Small intestine (tissue), 7 donors: ENCODE measurements around the gene PLCB4. TPM values are rescaled to one million over a fixed set of nuclear protein-coding genes. Genes with fewer than 3 reads are reported as not detected.

ENCODE experiments used
- DNase-seq, 2 donors: peaks; one replicate each; pipeline versions ENCODE4 v3.0.0 to v3.0.0-alpha.2; 2013
- FAIRE-seq: peaks from 2 replicates; lab custom pipeline; 2012; peaks lifted over from hg19 to GRCh38; lab: Jason Lieb, UNC
- H3K27ac ChIP-seq, 3 donors: one replicate each; pipeline ENCODE4 v1.5.1; 2013; ENCODE audit warnings: low read length in 2 of 3, mild to moderate bottlenecking in 2 of 3, control low read depth in 1 of 3, inconsistent platforms in 1 of 3, low read depth in 1 of 3, moderate library complexity in 1 of 3
- H3K27me3 ChIP-seq, 3 donors: one replicate each; pipeline ENCODE4 v1.6.1; 2013; ENCODE audit warnings: low read length in 3 of 3, inconsistent platforms in 1 of 3; ENCODE audit not compliant: control insufficient read depth in 3 of 3, insufficient read depth in 3 of 3
- H3K36me3 ChIP-seq, 3 donors: one replicate each; pipeline ENCODE4 v1.6.1; 2013; ENCODE audit warnings: low read length in 3 of 3, inconsistent platforms in 1 of 3, low read depth in 1 of 3, mild to moderate bottlenecking in 1 of 3, moderate library complexity in 1 of 3; ENCODE audit not compliant: control insufficient read depth in 3 of 3, insufficient read depth in 2 of 3
- H3K4me1 ChIP-seq, 3 donors: one replicate each; pipeline ENCODE4 v1.6.1; 2013; ENCODE audit warnings: low read length in 2 of 3, inconsistent platforms in 1 of 3, low read depth in 1 of 3, mild to moderate bottlenecking in 1 of 3, moderate library complexity in 1 of 3; ENCODE audit not compliant: control insufficient read depth in 3 of 3, insufficient read depth in 2 of 3
- H3K4me3 ChIP-seq, 3 donors: one replicate each; pipeline ENCODE4 v1.5.1; 2013; ENCODE audit warnings: low read length in 3 of 3, control low read depth in 1 of 3, inconsistent platforms in 1 of 3, low read depth in 1 of 3, mild to moderate bottlenecking in 1 of 3, moderate library complexity in 1 of 3
- H3K9me3 ChIP-seq, 2 donors: one replicate each; pipeline ENCODE4 v1.6.1; 2013; ENCODE audit warnings: low read depth in 1 of 2, low read length in 1 of 2; ENCODE audit not compliant: control insufficient read depth in 2 of 2, insufficient read depth in 1 of 2
- WGBS, 3 donors: extraction: QIAGEN DNeasy Blood & Tissue Kit; methylation state at CpG; one replicate each; pipeline ENCODE4 v1.1.7; 2013; 5-methylcytosine and 5-hydroxymethylcytosine counted together
- polyA plus RNA-seq, 4 donors: library from polyadenylated mRNA; stranded (reverse) in 3 of 4; unstranded in 1 of 4; fragments of 200-250 nt in 3 of 4; fragments of 120-200 nt in 1 of 4; gene quantifications; one replicate each; pipeline versions ENCODE4 v1.2.1 to v1.2.3, GENCODE V29; 2013
- donor health status: healthy with polysubstance abuse.
- donor health status: control.
- donor health status: control.
- donor health status: Bipolar disorder and iron deficiency.
- donor health status: healthy.

PLCB4 gene
- polyA plus RNA-seq, 4 donors, result under 0.01 to 14.4 (median 3.4) TPM

- 43 to 66% (median 48%) methylated on average over 3 of the region's 3 CpGs for WGBS, 3 donors
- Histone ChIP-seq H3K36me3 (no peaks in the 10 kb centered on the region), H3K27me3 (no peaks in the 10 kb centered on the region), H3K27ac (peak overlapping the region in 1 of 3 donors; percentile 48), H3K4me3 (no peak overlapping the region), H3K4me1 (peaks cover 0 to 10% (median 0%) of the 10 kb centered on the region in 3 donors), H3K9me3 (no peaks in the 10 kb centered on the region)
- peak; percentile 37 to 83 for DNase-seq
- FAIRE-seq, result no peak
Measured at GRCh38 chr20:9202420-9203080, 133.7 kb downstream of the PLCB4 start.

- H3K9me3 ChIP-seq, result no peaks in the 10 kb centered on the region
- no peak overlapping the region for H3K27ac ChIP-seq
- FAIRE-seq, result no peak
- peaks cover 0 to 10% (median 0%) of the 10 kb centered on the region in 3 donors for H3K4me1 ChIP-seq
- H3K27me3 ChIP-seq, result no peaks in the 10 kb centered on the region
- no peaks in the 10 kb centered on the region for H3K36me3 ChIP-seq
- no peak for DNase-seq
- H3K4me3 ChIP-seq, result no peak overlapping the region
Measured at GRCh38 chr20:9203081-9203447, 134.2 kb downstream of the PLCB4 start.

GRCh38 chr20:9204979-9205378 is 136.1 kb downstream of the PLCB4 start:
- Histone ChIP-seq H3K27ac (no peak overlapping the region), H3K9me3 (no peaks in the 10 kb centered on the region), H3K36me3 (no peaks in the 10 kb centered on the region), H3K4me3 (no peak overlapping the region), H3K27me3 (no peaks in the 10 kb centered on the region), H3K4me1 (peaks cover 0 to 10% (median 0%) of the 10 kb centered on the region in 3 donors)
- WGBS, 3 donors, result 86 to 88% (median 87%) methylated on average over 5 of the region's 5 CpGs
- FAIRE-seq, result no peak
- no peak for DNase-seq

- Histone ChIP-seq H3K9me3 (no peaks in the 10 kb centered on the region), H3K36me3 (no peaks in the 10 kb centered on the region), H3K27ac (no peak overlapping the region), H3K4me3 (no peak overlapping the region), H3K27me3 (no peaks in the 10 kb centered on the region), H3K4me1 (peaks cover 0 to 14% (median 0%) of the 10 kb centered on the region in 3 donors)
- DNase-seq (no peak), FAIRE-seq (no peak)
Measured at GRCh38 chr20:9206486-9206885, 137.6 kb downstream of the PLCB4 start.

GRCh38 chr20:9207253-9207652 is 138.4 kb downstream of the PLCB4 start:
- no peak overlapping the region for H3K27ac ChIP-seq
- DNase-seq, result no peak
- H3K4me3 ChIP-seq, result no peak overlapping the region
- no peaks in the 10 kb centered on the region for H3K9me3 ChIP-seq
- no peak for FAIRE-seq
- WGBS, 3 donors, result 90 to 96% (median 92%) methylated on average over 5 of the region's 5 CpGs
- H3K27me3 ChIP-seq, result no peaks in the 10 kb centered on the region
- peaks cover 0 to 10% (median 0%) of the 10 kb centered on the region in 3 donors for H3K4me1 ChIP-seq
- H3K36me3 ChIP-seq, result no peaks in the 10 kb centered on the region

GRCh38 chr20:9210356-9210755 is 141.5 kb downstream of the PLCB4 start:
- 80 to 92% (median 87%) methylated on average over 5 of the region's 5 CpGs for WGBS, 3 donors
- no peak for DNase-seq
- Histone ChIP-seq H3K9me3 (no peaks in the 10 kb centered on the region), H3K27me3 (no peaks in the 10 kb centered on the region), H3K4me3 (no peak overlapping the region), H3K36me3 (no peaks in the 10 kb centered on the region), H3K27ac (no peak overlapping the region), H3K4me1 (peaks cover 0 to 5% (median 0%) of the 10 kb centered on the region in 3 donors)
- no peak for FAIRE-seq

- Histone ChIP-seq H3K27ac (no peak overlapping the region), H3K36me3 (no peaks in the 10 kb centered on the region), H3K4me3 (no peak overlapping the region), H3K9me3 (no peaks in the 10 kb centered on the region), H3K4me1 (peaks cover 0 to 5% (median 0%) of the 10 kb centered on the region in 3 donors), H3K27me3 (no peaks in the 10 kb centered on the region)
- WGBS, 3 donors, result 15 to 66% (median 36%) methylated on average over 4 of the region's 4 CpGs
- no peak for FAIRE-seq
- peak in 1 of 2 donors; percentile 35 for DNase-seq
Measured at GRCh38 chr20:9211016-9211760, 142.3 kb downstream of the PLCB4 start.

GRCh38 chr20:9212735-9213134 is 143.8 kb downstream of the PLCB4 start:
- peaks cover 0 to 5% (median 0%) of the 10 kb centered on the region in 3 donors for H3K4me1 ChIP-seq
- H3K9me3 ChIP-seq, result no peaks in the 10 kb centered on the region
- H3K27me3 ChIP-seq, result no peaks in the 10 kb centered on the region
- 63 to 78% (median 66%) methylated on average over 2 of the region's 2 CpGs for WGBS, 3 donors
- no peak for DNase-seq
- H3K27ac ChIP-seq, result no peak overlapping the region
- no peaks in the 10 kb centered on the region for H3K36me3 ChIP-seq
- H3K4me3 ChIP-seq, result no peak overlapping the region
- no peak for FAIRE-seq
